ENCODE measurements around the gene POU2F1. TPM values are rescaled to one million over a fixed set of nuclear protein-coding genes. Genes with fewer than 3 reads are reported as not detected.

POU2F1 gene
- total and polyA plus RNA-seq, 7 experiments from 2014 or later: 9.1 to 36.6 (median 22.8) TPM

DNA sequence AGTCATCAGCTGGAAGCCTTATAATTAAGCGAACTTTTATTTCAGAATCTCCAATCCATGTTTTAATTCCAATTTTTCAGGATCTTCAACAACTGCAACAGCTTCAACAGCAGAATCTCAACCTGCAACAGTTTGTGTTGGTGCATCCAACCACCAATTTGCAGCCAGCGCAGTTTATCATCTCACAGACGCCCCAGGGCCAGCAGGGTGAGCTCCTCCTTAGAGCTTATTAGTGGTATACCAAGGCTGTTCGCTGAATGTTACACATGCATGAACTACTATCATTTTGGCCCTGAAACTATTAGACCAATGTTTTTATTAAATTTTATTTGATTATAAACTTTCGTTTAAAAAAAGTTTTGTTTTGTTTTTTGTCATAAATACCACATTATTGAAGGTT lies 155.3 kb downstream of the POU2F1 start:
- Mint-ChIP-seq H3K27me3 (no peaks in the 10 kb centered on the region), H3K4me1 (peaks cover 0 to 4% (median 0%) of the 10 kb centered on the region in 7 donors), H3K27ac (no peak overlapping the region), H3K36me3 (peaks cover 14 to 66% (median 35%) of the 10 kb centered on the region in 5 donors), H3K9me3 (no peaks in the 10 kb centered on the region), H3K4me3 (no peak overlapping the region)
- Histone ChIP-seq H3K9me3 (ENCODE audit: control insufficient read depth in 2 of 3, low read length in 3 of 3) (no peaks in the 10 kb centered on the region), H3K27ac (ENCODE audit: low read depth, low read length) (no peak overlapping the region), H3K36me3 (ENCODE audit: control insufficient read depth in 2 of 3, insufficient read depth in 3 of 3, low read length in 3 of 3) (peaks cover 0 to 17% (median 0%) of the 10 kb centered on the region in 3 experiments), H3K27me3 (ENCODE audit: control insufficient read depth in 2 of 2, insufficient read depth in 2 of 2, low read length in 2 of 2) (no peaks in the 10 kb centered on the region), H3K4me1 (ENCODE audit: control insufficient read depth in 2 of 2, insufficient read depth in 2 of 2, low read length in 2 of 2) (no peaks in the 10 kb centered on the region), H3K4me3 (ENCODE audit: low read length) (no peak overlapping the region)
- DNase-seq (no peak), ATAC-seq (no peak)
- ChIA-PET POLR2A (interaction anchor here (0.7 kb wide), 1 partner anchor 62 kb away, joined by 3 read pairs; no protein-coding TSS in a partner anchor), CTCF (no interaction called here)
- intact Hi-C loops (cut with micrococcal nuclease): no loop called here

DNA sequence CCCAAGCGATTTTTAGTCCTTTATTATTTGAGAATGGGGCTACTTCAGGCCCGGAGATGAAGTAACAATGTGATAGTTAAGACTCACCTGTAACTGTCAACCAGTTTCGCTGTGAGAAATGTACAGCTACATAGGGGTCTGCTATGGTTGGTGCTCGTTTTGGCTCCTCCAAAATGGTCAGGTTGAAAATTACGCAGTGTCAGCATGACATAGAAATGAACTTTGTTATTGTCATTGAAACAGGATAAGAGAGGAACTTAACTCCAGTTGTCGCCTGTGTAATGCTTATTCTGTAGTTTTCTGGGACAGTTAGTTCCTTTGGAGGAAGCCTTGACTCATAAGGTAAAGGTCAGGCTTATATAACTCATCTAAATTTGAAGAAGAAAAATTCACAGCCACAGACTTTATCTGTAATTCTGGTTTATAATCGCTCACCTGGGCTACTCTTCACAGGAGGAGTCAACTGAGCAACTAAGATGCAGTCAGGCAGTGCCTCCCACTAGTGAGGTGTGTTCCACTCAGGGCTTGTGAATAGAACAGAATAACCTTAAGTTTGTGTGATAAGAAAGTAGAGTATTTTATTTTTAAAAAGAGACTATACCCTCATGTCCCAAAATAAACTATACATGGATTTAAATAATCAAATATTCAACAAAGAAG lies 166.7 kb downstream of the POU2F1 start:
- peak overlapping the region in 3 of 9 donors; percentile 12 to 53 (median 36) for H3K27ac Mint-ChIP-seq

DNA sequence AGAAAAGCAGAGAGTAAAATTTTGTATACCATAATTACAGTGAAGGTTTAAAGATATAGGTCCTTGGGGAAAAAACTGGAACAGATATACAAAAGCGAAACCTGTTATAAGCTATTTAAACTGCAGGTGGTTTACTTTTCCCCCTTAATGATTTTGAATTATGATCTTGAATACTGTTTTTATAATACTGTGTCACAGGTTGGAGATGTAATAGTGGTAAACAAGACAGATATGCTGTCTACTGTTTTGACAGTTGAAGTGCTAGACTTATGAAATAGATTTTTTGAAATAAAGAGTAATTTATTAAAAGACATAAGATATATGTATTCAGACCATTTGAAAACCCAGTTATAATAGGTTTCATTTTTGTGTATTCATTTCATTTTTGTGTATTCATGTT lies 168.3 kb downstream of the POU2F1 start:
- H3K27ac Mint-ChIP-seq: peak overlapping the region in 1 of 9 donors; percentile 9
- H3K27me3 Mint-ChIP-seq: no peaks in the 10 kb centered on the region
- no peaks in the 10 kb centered on the region for H3K27me3 ChIP-seq (ENCODE audit: control insufficient read depth in 2 of 2, insufficient read depth in 2 of 2, low read length in 2 of 2)
- no peak overlapping the region for H3K4me3 Mint-ChIP-seq
- H3K27ac ChIP-seq (ENCODE audit: low read depth, low read length): no peak overlapping the region
- CTCF ChIA-PET: interaction anchor here (1.2 to 1.5 kb wide), 2 partner anchors 145 to 169 kb away, joined by 3 read pairs; no protein-coding TSS in a partner anchor
- no peak overlapping the region for H3K4me3 ChIP-seq (ENCODE audit: low read length)
- no peaks in the 10 kb centered on the region for H3K4me1 Mint-ChIP-seq
- no peaks in the 10 kb centered on the region for H3K9me3 ChIP-seq (ENCODE audit: control insufficient read depth in 2 of 3, low read length in 3 of 3)
- peaks cover 0 to 31% (median 0%) of the 10 kb centered on the region in 3 experiments for H3K36me3 ChIP-seq (ENCODE audit: control insufficient read depth in 2 of 3, insufficient read depth in 3 of 3, low read length in 3 of 3)
- intact Hi-C loops (cut with micrococcal nuclease): no loop called here
- no peaks in the 10 kb centered on the region for H3K4me1 ChIP-seq (ENCODE audit: control insufficient read depth in 2 of 2, insufficient read depth in 2 of 2, low read length in 2 of 2)
- POLR2A ChIA-PET: no interaction called here
- H3K36me3 Mint-ChIP-seq: peaks cover 11 to 34% (median 19%) of the 10 kb centered on the region in 5 donors
- H3K9me3 Mint-ChIP-seq: peaks cover 0 to 2% (median 0%) of the 10 kb centered on the region in 11 donors
- ATAC-seq: no peak
- no peak for DNase-seq

More for the DNA sequence above, 166.7 kb downstream of the POU2F1 start:
- no peaks in the 10 kb centered on the region for H3K27me3 Mint-ChIP-seq
- peaks cover 0 to 31% (median 0%) of the 10 kb centered on the region in 3 experiments for H3K36me3 ChIP-seq (ENCODE audit: control insufficient read depth in 2 of 3, insufficient read depth in 3 of 3, low read length in 3 of 3)
- ChIA-PET CTCF (interaction anchor here (1.5 kb wide), 1 partner anchor 147 kb away, joined by 3 read pairs; no protein-coding TSS in a partner anchor), POLR2A (no interaction called here)
- H3K9me3 ChIP-seq (ENCODE audit: control insufficient read depth in 2 of 3, low read length in 3 of 3): no peaks in the 10 kb centered on the region
- peaks cover 13 to 39% (median 19%) of the 10 kb centered on the region in 5 donors for H3K36me3 Mint-ChIP-seq
- H3K4me1 ChIP-seq (ENCODE audit: control insufficient read depth in 2 of 2, insufficient read depth in 2 of 2, low read length in 2 of 2): no peaks in the 10 kb centered on the region
- DNase-seq (no peak), ATAC-seq (no peak)
- H3K9me3 Mint-ChIP-seq: peaks cover 0 to 2% (median 0%) of the 10 kb centered on the region in 11 donors
- no peaks in the 10 kb centered on the region for H3K4me1 Mint-ChIP-seq
- H3K27me3 ChIP-seq (ENCODE audit: control insufficient read depth in 2 of 2, insufficient read depth in 2 of 2, low read length in 2 of 2): no peaks in the 10 kb centered on the region
- H3K4me3 Mint-ChIP-seq: no peak overlapping the region
- intact Hi-C loops (cut with micrococcal nuclease): no loop called here
- no peak overlapping the region for H3K27ac ChIP-seq (ENCODE audit: low read depth, low read length)
- no peak overlapping the region for H3K4me3 ChIP-seq (ENCODE audit: low read length)

DNA sequence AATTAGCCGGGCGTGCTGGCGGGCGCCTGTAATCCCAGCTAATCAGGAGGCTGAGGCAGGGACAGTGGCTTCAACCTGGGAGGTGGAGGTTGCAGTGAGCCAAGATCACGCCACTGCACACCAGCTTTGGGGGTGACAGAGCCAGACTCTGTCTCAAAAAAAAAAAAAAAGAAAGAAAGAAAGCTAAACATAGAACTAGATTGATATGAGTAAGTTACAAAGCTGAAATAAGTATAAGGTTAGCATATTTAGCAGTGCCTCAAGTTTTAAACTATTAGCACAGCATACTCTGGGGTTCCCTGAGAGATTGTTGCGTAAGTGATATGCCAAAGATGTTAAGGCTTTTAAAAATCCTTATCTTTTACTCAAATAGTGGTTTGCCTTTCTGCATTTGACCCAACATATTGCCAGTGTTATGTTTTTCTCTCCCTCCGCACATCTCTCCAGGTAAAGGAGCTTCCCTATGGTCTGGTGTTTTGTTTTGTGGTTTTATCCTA lies 171.6 kb downstream of the POU2F1 start:
- H3K27me3 Mint-ChIP-seq: no peaks in the 10 kb centered on the region
- no peak overlapping the region for H3K4me3 ChIP-seq (ENCODE audit: low read length)
- ATAC-seq (no peak), DNase-seq (no peak)
- H3K9me3 Mint-ChIP-seq: peaks cover 0 to 2% (median 0%) of the 10 kb centered on the region in 11 donors
- no peaks in the 10 kb centered on the region for H3K27me3 ChIP-seq (ENCODE audit: control insufficient read depth in 2 of 2, insufficient read depth in 2 of 2, low read length in 2 of 2)
- H3K27ac ChIP-seq (ENCODE audit: low read depth, low read length): no peak overlapping the region
- H3K36me3 Mint-ChIP-seq: peaks cover 4 to 22% (median 10%) of the 10 kb centered on the region in 5 donors
- intact Hi-C loops (cut with micrococcal nuclease): no loop called here
- POLR2A ChIA-PET: interaction anchor here (0.7 kb wide), 1 partner anchor 25 kb away, joined by 3 read pairs; no protein-coding TSS in a partner anchor
- no peaks in the 10 kb centered on the region for H3K4me1 ChIP-seq (ENCODE audit: control insufficient read depth in 2 of 2, insufficient read depth in 2 of 2, low read length in 2 of 2)
- peaks cover 0 to 18% (median 0%) of the 10 kb centered on the region in 3 experiments for H3K36me3 ChIP-seq (ENCODE audit: control insufficient read depth in 2 of 3, insufficient read depth in 3 of 3, low read length in 3 of 3)
- no peak overlapping the region for H3K4me3 Mint-ChIP-seq
- H3K27ac Mint-ChIP-seq: no peak overlapping the region
- no peaks in the 10 kb centered on the region for H3K4me1 Mint-ChIP-seq
- H3K9me3 ChIP-seq (ENCODE audit: control insufficient read depth in 2 of 3, low read length in 3 of 3): no peaks in the 10 kb centered on the region
- CTCF ChIA-PET: interaction anchor here (0.6 to 1.7 kb wide), 3 partner anchors 10 to 317 kb away, joined by 3 to 4 read pairs (median 3); no protein-coding TSS in a partner anchor

DNA sequence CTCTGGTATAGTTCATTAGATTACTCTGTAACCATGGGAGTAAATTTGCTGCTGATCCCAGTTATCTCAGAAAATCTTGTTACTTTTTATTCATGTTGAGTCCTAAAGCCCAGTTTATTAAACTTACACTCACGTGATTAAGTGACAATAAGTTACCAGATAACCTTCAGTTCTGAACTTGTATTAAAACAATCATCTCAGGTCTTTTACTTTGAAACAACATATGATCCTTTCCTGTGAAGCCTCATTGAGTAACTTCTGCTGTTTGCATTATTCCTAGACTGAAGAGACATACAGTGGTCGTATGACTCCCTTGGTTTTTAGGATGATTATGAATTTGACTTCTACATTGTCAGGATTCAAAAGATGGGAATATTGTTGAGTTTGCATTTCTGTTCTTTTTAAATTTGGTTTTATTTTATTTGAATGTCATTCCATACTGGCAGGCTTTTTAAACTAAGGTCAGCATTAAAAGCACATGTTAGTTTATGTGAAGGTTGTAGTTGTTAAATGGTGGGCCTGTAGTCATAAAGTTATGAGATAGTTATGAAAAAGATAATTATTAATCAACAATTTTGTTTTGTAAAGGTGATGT lies 179.8 kb downstream of the POU2F1 start:
- peaks cover 0 to 13% (median 9%) of the 10 kb centered on the region in 7 donors for H3K4me1 Mint-ChIP-seq

DNA sequence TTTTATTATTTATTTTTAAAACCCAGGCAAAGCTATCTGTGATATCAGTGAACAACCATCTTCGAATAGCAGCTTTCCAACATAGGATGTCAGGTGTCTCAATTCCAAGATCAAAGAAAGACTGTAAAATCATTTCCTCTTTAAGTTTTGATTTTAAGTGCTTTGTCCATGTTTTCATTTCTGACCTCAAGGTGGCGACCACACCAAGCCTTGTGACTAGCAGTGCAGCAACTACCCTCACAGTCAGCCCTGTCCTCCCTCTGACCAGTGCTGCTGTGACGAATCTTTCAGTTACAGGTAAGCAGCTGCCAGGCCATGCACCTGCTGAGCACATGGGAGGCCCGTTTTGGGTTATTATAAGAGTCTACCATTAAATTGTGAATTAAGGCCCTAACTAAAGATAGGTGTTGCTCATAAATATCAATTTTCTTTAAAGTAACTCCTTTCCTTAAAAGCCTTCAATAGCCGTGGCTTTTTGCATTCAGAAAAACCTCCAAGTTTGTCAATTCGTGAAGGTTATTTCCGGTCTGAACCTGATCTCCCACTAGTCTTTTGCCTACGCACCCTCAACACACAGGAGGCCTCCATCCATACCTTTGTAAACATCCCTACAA lies 180.7 kb downstream of the POU2F1 start:
- ChIA-PET CTCF (interaction anchor here (0.6 to 3.1 kb wide), 9 partner anchors 9 to 156 kb away, joined by 3 to 41 read pairs (median 4); partner anchors contain the start of gene CD247), POLR2A (interaction anchor here (0.6 to 1.2 kb wide), 5 partner anchors 10 to 119 kb away, joined by 3 to 6 read pairs (median 4); no protein-coding TSS in a partner anchor)
- Mint-ChIP-seq H3K27ac (peak overlapping the region in 2 of 9 donors; percentile 23 to 69), H3K4me3 (no peak overlapping the region), H3K4me1 (peaks cover 0 to 13% (median 9%) of the 10 kb centered on the region in 7 donors), H3K36me3 (peaks cover 11 to 52% (median 21%) of the 10 kb centered on the region in 5 donors), H3K27me3 (no peaks in the 10 kb centered on the region), H3K9me3 (no peaks in the 10 kb centered on the region)
- no peaks in the 10 kb centered on the region for H3K27me3 ChIP-seq (ENCODE audit: control insufficient read depth in 2 of 2, insufficient read depth in 2 of 2, low read length in 2 of 2)
- H3K36me3 ChIP-seq (ENCODE audit: control insufficient read depth in 2 of 3, insufficient read depth in 3 of 3, low read length in 3 of 3): peaks cover 0 to 11% (median 0%) of the 10 kb centered on the region in 3 experiments
- ATAC-seq (peak; percentile 75), DNase-seq (peak in 8 of 9 donors; percentile 28 to 55 (median 40))
- H3K4me1 ChIP-seq (ENCODE audit: control insufficient read depth in 2 of 2, insufficient read depth in 2 of 2, low read length in 2 of 2): no peaks in the 10 kb centered on the region
- intact Hi-C loops (cut with micrococcal nuclease): loop anchor here (1.0 to 10.0 kb wide), 5 partner anchors 41 to 487 kb away; no protein-coding TSS in a partner anchor
- no peak overlapping the region for H3K4me3 ChIP-seq (ENCODE audit: low read length)
- no peaks in the 10 kb centered on the region for H3K9me3 ChIP-seq (ENCODE audit: control insufficient read depth in 2 of 3, low read length in 3 of 3)
- no peak overlapping the region for H3K27ac ChIP-seq (ENCODE audit: low read depth, low read length)

More for the DNA sequence above, 179.8 kb downstream of the POU2F1 start:
- no peaks in the 10 kb centered on the region for H3K9me3 ChIP-seq (ENCODE audit: control insufficient read depth in 2 of 3, low read length in 3 of 3)
- ChIA-PET CTCF (interaction anchor here (1.5 to 3.1 kb wide), 4 partner anchors 47 to 140 kb away, joined by 4 to 41 read pairs (median 10); partner anchors contain the start of gene CD247), POLR2A (interaction anchor here (1.2 kb wide), 1 partner anchor 40 kb away, joined by 3 read pairs; no protein-coding TSS in a partner anchor)
- no peak overlapping the region for H3K4me3 Mint-ChIP-seq
- peaks cover 0 to 15% (median 0%) of the 10 kb centered on the region in 3 experiments for H3K36me3 ChIP-seq (ENCODE audit: control insufficient read depth in 2 of 3, insufficient read depth in 3 of 3, low read length in 3 of 3)
- peaks cover 12 to 49% (median 16%) of the 10 kb centered on the region in 5 donors for H3K36me3 Mint-ChIP-seq
- H3K27ac Mint-ChIP-seq: peak overlapping the region in 1 of 9 donors; percentile 20
- H3K4me3 ChIP-seq (ENCODE audit: low read length): no peak overlapping the region
- no peak for ATAC-seq
- intact Hi-C loops (cut with micrococcal nuclease): loop anchor here (2.0 to 10.0 kb wide), 2 partner anchors 140 to 486 kb away; no protein-coding TSS in a partner anchor
- H3K4me1 ChIP-seq (ENCODE audit: control insufficient read depth in 2 of 2, insufficient read depth in 2 of 2, low read length in 2 of 2): no peaks in the 10 kb centered on the region
- no peaks in the 10 kb centered on the region for H3K27me3 Mint-ChIP-seq
- H3K27me3 ChIP-seq (ENCODE audit: control insufficient read depth in 2 of 2, insufficient read depth in 2 of 2, low read length in 2 of 2): no peaks in the 10 kb centered on the region
- H3K27ac ChIP-seq (ENCODE audit: low read depth, low read length): no peak overlapping the region
- no peak for DNase-seq
- H3K9me3 Mint-ChIP-seq: no peaks in the 10 kb centered on the region

Data from naive thymus-derived CD4-positive, alpha-beta T cell (primary cell).